Measurements from ENCODE around the gene RRP8. TPM values are rescaled to one million over a fixed set of nuclear protein-coding genes. Genes with fewer than 3 reads are reported as not detected.

The RRP8 gene
- total RNA-seq, 4 donors from 2014 or later: 14.9 to 22.7 (median 18.0) TPM

DNA sequence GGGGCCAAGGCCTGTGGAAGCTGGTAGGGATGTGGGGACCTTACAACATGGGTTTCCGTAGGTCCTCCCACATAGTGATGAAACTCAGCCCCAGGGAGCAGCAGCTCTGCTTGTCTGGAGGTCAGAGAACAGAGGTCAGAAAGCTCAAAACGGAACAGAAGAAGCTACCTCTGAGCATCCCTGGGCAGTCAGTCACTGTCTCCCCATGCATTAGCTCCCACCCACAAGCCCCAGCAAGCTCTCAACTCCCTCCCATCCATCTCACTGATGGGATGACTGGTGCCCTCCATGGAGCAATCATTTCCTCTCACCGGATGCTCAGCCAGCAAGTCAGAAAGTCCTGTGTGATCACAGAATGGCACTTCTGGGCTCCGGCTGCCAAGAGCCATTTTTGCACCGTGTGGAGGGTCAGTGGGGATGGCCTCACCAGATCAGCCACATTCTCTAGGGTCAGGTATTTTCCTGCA, 13.9 kb upstream of the RRP8 start:
- DNase-seq (ENCODE audit: low spot score in 2 of 2): no peak
- H3K4me3 ChIP-seq (ENCODE audit: low read depth, poor library complexity, severe bottlenecking): no peak overlapping the region
- no peak for TF ChIP-seq POLR2A (IDR thresholded peaks at IDR 0.05)
- TF ChIP-seq, protein P1, sequence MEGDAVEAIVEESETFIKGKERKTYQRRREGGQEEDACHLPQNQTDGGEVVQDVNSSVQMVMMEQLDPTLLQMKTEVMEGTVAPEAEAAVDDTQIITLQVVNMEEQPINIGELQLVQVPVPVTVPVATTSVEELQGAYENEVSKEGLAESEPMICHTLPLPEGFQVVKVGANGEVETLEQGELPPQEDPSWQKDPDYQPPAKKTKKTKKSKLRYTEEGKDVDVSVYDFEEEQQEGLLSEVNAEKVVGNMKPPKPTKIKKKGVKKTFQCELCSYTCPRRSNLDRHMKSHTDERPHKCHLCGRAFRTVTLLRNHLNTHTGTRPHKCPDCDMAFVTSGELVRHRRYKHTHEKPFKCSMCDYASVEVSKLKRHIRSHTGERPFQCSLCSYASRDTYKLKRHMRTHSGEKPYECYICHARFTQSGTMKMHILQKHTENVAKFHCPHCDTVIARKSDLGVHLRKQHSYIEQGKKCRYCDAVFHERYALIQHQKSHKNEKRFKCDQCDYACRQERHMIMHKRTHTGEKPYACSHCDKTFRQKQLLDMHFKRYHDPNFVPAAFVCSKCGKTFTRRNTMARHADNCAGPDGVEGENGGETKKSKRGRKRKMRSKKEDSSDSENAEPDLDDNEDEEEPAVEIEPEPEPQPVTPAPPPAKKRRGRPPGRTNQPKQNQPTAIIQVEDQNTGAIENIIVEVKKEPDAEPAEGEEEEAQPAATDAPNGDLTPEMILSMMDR (IDR thresholded peaks at IDR 0.05): no peak
- 78 to 85% methylated on average over 5 of the region's 5 CpGs for WGBS, 2 donors
- intact Hi-C loops (cut with DNase I; ENCODE audit: low total_unique reads): no loop called here

DNA sequence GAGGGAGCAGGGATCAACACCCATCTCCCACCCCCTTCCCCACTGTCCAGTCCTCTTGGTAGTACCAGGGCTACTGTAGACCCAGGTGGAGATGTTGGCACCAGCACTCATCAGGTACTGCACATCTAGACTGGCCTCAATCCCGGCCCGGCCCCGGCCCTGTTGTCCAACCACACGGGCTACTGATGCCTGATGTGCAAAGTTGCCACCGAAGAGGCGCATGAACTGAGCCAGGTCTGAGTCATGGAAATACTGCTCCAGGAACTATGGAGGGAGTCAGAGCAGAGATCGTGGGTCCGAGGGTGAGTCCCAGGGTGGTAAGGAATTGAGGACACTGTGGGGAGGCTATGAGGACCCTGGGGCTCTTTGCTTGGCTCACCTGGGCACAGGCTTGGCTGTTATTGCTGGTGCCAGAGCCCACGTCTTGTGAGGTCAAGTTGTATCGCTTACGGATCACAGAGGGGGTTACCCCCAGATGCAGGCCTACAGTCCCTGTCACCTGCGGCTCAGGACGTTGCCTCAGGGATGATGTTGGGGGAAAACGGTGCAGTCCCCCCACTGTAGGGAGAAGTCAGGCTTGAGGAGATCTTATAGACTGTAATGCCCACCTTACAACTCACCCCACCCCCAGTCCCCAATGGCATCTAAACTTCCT, 13.3 kb upstream of the RRP8 start:
- no peak overlapping the region for H3K4me3 ChIP-seq (ENCODE audit: low read depth, poor library complexity, severe bottlenecking)
- TF ChIP-seq, protein P1 (IDR thresholded peaks at IDR 0.05): no peak
- no peak for TF ChIP-seq POLR2A (IDR thresholded peaks at IDR 0.05)
- intact Hi-C loops (cut with DNase I; ENCODE audit: low total_unique reads): no loop called here
- DNase-seq (ENCODE audit: low spot score in 2 of 2): no peak
- 92 to 95% methylated on average over 9 to 14 of the region's 14 CpGs for WGBS, 2 donors

DNA sequence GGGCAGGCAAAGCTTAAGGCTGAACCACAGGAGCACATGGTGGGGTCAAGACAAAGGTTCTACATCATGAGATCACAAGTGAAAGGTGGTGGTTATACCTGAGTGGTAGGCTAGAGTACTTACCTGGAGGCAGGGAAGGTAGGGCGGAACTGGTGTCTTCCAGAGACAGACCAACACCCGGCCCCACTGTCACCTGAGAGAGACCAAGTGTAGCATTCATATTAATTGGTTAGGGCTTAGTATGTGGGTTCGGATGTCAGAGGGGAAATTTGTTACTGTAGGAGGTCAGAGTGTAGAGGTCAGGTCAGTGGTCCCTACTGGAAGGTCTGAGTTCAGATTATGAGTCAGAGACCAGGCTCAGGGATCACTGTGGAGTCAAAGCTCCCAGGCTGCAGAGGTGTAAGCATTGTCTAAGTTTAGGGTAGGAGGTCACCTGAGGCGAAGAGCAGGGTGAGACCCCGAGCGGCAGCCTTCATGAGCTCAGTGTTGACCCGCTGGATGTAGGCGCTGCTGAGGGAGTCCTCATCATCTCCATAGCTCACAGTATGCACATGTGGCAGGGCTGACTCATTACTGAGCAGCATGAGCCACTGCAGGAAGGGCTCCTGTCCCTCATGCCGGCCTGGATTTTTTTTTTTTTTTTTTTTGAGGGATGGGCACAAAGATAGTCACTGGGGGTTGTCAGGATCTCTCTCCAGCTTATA, 12.6 kb upstream of the RRP8 start:
- no peak for DNase-seq (ENCODE audit: low spot score in 2 of 2)
- 93% methylated on average over 9 of the region's 9 CpGs for WGBS, 2 donors
- TF ChIP-seq, protein P1 (IDR thresholded peaks at IDR 0.05): no peak
- TF ChIP-seq POLR2A (IDR thresholded peaks at IDR 0.05): no peak
- intact Hi-C loops (cut with DNase I; ENCODE audit: low total_unique reads): no loop called here
- H3K4me3 ChIP-seq (ENCODE audit: low read depth, poor library complexity, severe bottlenecking): no peak overlapping the region

DNA sequence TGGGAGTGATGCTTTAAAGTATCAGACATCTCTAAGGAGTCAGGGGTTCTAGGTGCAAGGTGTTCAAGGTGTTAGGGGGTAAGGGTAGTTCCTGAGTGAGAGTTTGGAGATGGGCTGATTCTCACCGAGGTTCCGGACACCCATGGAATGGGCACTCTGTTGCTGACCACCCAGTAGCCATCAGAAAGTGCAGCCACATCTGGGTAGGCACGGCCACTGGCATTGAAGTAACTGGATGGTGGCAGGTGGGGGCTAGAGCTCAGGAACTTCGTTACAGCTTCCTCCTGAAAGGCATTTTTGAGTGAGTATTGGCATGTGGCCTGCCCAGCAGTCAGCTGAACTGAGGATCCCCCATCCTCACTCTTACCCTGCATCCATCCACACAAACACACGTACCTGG, 11.6 kb upstream of the RRP8 start:
- no peak overlapping the region for H3K4me3 ChIP-seq (ENCODE audit: low read depth, poor library complexity, severe bottlenecking)
- DNase-seq (ENCODE audit: low spot score in 2 of 2): peak in 1 of 2 donors; percentile 60
- intact Hi-C loops (cut with DNase I; ENCODE audit: low total_unique reads): no loop called here
- WGBS, 2 donors: 91% methylated on average over 5 of the region's 5 CpGs
- no peak for TF ChIP-seq POLR2A (IDR thresholded peaks at IDR 0.05)
- TF ChIP-seq, protein P1 (IDR thresholded peaks at IDR 0.05): no peak

DNA sequence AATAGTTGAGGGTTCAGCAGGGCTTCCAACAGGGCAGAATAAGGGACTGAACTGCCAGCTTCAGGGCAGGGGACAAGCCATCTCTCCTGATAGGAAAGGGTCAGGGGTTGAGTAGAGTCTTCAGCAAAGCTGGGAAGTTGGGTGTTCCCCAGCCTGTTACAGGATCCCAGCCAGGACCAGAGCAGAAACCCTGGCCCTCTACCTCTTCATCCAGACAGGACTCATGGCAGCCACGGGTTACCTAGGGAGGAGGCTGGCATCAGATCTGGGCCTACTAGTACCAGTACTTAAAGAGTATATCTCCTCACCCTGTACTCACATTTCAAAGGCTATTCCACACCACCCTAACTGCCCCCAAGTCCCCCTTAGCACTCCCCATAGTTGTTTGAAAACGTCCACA, 11.0 kb upstream of the RRP8 start:
- intact Hi-C loops (cut with DNase I; ENCODE audit: low total_unique reads): no loop called here
- TF ChIP-seq POLR2A (IDR thresholded peaks at IDR 0.05): no peak
- TF ChIP-seq, protein P1 (IDR thresholded peaks at IDR 0.05): no peak
- peak in 1 of 2 donors; percentile 29 for DNase-seq (ENCODE audit: low spot score in 2 of 2)
- 86 to 92% methylated on average over 2 of the region's 2 CpGs for WGBS, 2 donors
- H3K4me3 ChIP-seq (ENCODE audit: low read depth, poor library complexity, severe bottlenecking): no peak overlapping the region

All from lower leg skin (tissue), 4 donors.